DND-41 (cell line): ENCODE results near the gene METTL9.

Experiments used
- EZH2 ChIP-seq: IDR thresholded peaks from 3 replicates; pipeline ENCODE4 v1.6.1; 2012; ENCODE audit warnings: borderline replicate concordance, low read depth, mild to moderate bottlenecking, moderate library complexity, low read length, inconsistent platforms; ENCODE audit not compliant: severe bottlenecking
- TF ChIP-seq, protein P1 (sequence below): IDR thresholded peaks from 2 replicates; pipeline ENCODE4 v1.5.1; 2012; ENCODE audit warnings: borderline replicate concordance, low read length, moderate library complexity, mild to moderate bottlenecking; ENCODE audit not compliant: poor library complexity, severe bottlenecking; ENCODE audit errors: extremely low read depth

DNA sequence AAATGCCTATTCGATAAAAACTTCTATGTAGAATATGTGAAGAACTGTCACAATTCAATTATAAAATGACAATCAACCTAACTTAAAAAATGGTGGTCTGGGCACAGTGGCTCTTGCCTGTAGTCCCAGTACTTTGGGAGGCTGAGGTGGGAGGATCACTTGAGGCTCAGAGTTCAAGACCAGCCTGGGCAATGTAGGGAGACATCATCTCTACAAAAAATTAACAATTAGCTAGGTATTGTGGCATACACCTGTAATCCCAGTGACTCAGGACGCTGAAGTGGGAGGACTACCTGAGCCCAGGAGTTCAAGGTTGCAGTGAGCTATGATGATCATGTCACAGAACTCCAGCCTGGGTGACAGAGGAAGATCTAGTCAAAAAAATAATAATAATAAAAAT is 18.6 kb upstream of the METTL9 start:
- TF ChIP-seq, protein P1, sequence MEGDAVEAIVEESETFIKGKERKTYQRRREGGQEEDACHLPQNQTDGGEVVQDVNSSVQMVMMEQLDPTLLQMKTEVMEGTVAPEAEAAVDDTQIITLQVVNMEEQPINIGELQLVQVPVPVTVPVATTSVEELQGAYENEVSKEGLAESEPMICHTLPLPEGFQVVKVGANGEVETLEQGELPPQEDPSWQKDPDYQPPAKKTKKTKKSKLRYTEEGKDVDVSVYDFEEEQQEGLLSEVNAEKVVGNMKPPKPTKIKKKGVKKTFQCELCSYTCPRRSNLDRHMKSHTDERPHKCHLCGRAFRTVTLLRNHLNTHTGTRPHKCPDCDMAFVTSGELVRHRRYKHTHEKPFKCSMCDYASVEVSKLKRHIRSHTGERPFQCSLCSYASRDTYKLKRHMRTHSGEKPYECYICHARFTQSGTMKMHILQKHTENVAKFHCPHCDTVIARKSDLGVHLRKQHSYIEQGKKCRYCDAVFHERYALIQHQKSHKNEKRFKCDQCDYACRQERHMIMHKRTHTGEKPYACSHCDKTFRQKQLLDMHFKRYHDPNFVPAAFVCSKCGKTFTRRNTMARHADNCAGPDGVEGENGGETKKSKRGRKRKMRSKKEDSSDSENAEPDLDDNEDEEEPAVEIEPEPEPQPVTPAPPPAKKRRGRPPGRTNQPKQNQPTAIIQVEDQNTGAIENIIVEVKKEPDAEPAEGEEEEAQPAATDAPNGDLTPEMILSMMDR = no peak
- no peak for TF ChIP-seq EZH2
